Activated CD8-positive, alpha-beta memory T cell treated with anti-CD3 and anti-CD28 coated beads for 4 hours (primary cell): ENCODE measurements around the gene NCOA7.
A peak's percentile ranks its signal among the peaks of the same experiment; 100 is the strongest.
"Not testable (repeated sequence)": the region's sequence is repeated elsewhere in the genome, so short reads cannot be mapped to it uniquely, and the experiment has no call there.

Experiments used
- DNase-seq, 2 donors: peaks; one replicate each; pipeline ENCODE4 v3.0.0-alpha.2; 2020; ENCODE audit warnings: low read depth in 2 of 2

NCOA7 gene

GRCh38 chr6:125869427-125869826, 78.7 kb downstream of the NCOA7 start:
- DNase-seq, result no peak

- DNase-seq, result no peak
These were observed 80.6 kb downstream of the NCOA7 start for GRCh38 chr6:125871365-125871764.

GRCh38 chr6:125872259-125872921, 81.6 kb downstream of the NCOA7 start:
- DNase-seq, result no peak

GRCh38 chr6:125882243-125882642, 91.5 kb downstream of the NCOA7 start:
- no peak for DNase-seq

GRCh38 chr6:125884634-125885371, 94.0 kb downstream of the NCOA7 start:
- no peak for DNase-seq

GRCh38 chr6:125886021-125886420, 95.3 kb downstream of the NCOA7 start:
- DNase-seq, result no peak

- DNase-seq, result no peak
These were observed 96.2 kb downstream of the NCOA7 start for GRCh38 chr6:125886914-125887313.

- no peak for DNase-seq
These were observed 96.6 kb downstream of the NCOA7 start for GRCh38 chr6:125887372-125887771.

- DNase-seq, result no peak
These were observed 98.4 kb downstream of the NCOA7 start for GRCh38 chr6:125888989-125889656.

GRCh38 chr6:125899726-125900182, 109.0 kb downstream of the NCOA7 start:
- DNase-seq, result no peak

GRCh38 chr6:125904871-125905270, 114.1 kb downstream of the NCOA7 start:
- peak in 1 of 2 donors; percentile 41 for DNase-seq

- peak in 1 of 2 donors; percentile 13 for DNase-seq
These were observed 115.6 kb downstream of the NCOA7 start for GRCh38 chr6:125906158-125906998.

- DNase-seq, result no peak
These were observed 119.8 kb downstream of the NCOA7 start for GRCh38 chr6:125910527-125910926.

GRCh38 chr6:125911051-125911451, 120.3 kb downstream of the NCOA7 start:
- not testable (repeated sequence) for DNase-seq

- DNase-seq, result not testable (repeated sequence)
These were observed 121.7 kb downstream of the NCOA7 start for GRCh38 chr6:125912430-125912829.

GRCh38 chr6:125913145-125913544, 122.4 kb downstream of the NCOA7 start:
- no peak for DNase-seq

GRCh38 chr6:125913864-125914351, 123.1 kb downstream of the NCOA7 start:
- no peak for DNase-seq

- DNase-seq, result no peak
These were observed 127.5 kb downstream of the NCOA7 start for GRCh38 chr6:125918230-125918629.

- peak in 1 of 2 donors; percentile 16 for DNase-seq
These were observed 128.2 kb downstream of the NCOA7 start for GRCh38 chr6:125918681-125919566.

- no peak for DNase-seq
These were observed 128.9 kb downstream of the NCOA7 start for GRCh38 chr6:125919618-125920017.
